ENCODE data around the gene TMEM121.

The TMEM121 gene

DNA sequence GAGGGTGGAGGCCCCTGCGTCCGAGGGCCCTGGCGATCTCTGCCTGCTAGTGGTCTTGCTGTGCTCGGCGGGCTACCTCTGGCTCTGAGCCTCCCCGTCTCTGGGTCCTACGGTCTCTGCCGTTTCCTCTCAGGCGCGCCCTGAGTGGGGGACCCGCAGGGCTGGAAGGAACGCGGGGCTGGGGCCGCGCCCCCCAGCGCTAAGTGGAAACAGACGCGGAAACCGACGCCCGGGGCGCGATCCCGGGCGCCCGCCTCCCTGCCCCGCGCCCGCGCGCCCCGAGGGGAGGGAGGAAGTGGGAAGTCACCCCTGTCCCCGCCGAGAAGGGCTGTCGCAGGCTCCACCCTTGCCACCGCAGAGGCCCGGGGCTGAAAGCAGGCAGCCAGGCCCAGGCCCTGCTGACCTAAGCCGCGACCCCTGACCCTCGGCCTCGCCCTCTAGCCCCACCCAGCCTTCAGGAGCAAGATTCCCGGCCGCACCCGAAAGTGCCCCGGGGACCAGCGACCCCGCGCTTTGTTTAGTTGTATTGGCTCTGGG is 38.9 kb upstream of the TMEM121 start:
- DNase-seq = no peak

DNA sequence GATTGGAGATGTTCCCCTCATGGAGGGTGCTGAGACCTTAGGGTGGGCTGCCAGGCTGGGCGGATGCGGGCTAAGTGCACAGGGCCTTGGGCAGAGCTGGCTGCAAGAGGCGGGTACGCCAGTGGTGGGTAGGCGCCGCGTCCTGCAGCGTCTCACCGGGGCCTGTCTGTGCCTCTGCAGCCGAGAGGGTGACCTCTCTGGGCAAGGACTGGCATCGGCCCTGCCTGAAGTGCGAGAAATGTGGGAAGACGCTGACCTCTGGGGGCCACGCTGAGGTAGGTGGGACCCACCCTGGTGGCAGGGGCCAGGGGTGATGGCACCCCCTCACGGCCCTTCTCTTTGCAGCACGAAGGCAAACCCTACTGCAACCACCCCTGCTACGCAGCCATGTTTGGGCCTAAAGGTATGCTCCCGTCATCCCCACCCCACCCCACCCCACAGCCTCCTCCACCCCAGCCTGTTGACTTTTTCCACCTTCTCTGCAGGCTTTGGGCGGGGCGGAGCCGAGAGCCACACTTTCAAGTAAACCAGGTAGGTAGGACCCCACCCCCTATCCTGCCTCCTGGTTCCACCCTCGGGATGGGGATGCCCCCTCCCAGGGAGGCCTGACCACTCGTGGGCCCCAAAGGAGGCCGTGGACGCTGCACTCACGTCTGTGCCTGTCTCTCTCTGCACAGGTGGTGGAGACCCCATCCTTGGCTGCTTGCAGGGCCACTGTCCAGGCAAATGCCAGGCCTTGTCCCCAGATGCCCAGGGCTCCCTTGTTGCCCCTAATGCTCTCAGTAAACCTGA is 38.2 kb upstream of the TMEM121 start:
- DNase-seq = no peak

DNA sequence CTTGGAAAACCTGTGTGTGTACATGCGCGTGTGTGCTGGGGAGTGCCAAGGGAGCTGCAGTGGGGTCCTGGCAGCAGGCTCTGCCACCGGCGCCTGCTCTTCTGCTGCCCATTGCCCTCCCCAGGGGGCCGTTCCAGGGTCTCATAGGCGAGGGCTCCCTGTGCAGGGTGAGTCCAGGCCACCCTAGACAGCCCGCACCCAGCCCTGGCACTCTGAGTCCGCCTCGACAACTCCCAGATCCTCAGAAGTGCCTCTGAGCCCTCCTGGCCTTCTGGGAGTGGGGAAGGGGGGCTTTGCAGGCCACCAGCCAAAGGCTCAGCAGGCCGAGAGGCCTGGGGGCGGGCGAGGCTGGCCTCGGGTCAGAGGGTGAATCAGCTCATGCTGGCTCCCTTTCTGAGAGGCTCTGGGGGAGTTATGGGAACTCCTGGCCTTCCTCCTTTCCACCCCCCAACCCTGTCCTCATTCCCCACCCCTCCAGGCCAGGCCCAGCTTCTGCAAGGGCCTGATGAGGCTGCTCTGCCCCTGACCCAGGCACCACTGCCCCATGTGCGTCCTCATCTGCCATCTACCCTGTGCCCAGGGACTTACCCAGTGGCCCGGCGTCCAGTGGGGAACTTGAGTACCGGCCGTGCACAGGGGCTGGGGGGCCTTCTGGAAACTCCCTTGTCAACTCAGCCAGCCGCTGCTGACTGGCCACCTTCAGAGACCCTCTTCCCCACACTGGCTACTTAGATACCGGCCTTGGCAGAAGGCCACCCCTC is 37.4 kb upstream of the TMEM121 start:
- no peak for DNase-seq

DNA sequence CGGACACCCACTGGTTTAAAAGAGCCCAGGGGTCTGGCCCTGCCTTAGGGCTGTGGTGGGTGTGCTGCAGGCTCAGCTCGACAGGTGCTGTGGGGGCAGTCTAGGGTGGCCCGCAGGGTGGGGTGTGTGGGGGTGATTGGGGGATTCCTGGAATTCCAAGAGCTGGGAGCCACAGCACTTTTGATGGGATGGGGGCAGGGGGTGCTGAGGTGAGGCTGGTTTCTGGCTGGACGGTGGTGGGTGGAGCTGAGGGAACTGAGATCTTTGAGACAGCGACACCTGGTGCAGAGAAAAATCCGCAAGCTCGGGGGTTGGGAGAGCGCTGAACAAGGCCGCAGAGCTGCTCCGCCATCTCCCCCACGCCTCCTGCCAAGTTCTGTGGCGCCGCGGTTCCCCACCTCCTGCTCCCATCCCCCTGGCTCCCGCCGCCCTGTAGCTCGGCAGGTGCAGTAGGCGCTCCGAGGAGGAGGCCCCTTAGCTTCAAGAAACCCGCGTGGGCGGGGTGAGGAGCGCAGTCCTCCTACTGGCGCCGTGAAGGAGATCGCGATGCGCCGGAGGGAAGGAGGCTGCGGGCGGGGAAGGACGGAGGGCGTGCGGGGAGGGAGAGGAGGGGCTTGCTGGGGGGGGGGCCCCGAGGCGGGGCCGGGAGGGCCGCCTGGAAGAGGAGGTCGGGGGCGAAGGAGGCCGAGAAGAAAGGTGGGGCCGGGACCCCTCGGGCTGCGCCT is 36.7 kb upstream of the TMEM121 start:
- peak; percentile 84 for DNase-seq

DNA sequence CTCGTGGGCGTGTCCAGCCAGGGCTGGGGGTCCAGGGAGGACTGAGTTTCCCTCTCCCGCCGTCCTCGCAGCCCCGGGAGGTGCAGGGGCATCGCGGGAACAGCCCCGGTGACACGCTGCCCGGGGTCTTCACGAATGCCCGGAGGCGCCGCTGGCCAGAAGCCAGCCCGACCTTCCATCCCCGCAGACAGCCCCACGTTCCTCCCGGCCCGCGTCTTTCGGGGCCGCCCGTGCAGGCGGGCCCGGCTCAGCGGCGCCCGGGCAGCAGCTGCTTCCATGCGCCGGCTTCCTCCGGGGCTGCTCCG is 36.2 kb upstream of the TMEM121 start:
- DNase-seq = no peak

DNA sequence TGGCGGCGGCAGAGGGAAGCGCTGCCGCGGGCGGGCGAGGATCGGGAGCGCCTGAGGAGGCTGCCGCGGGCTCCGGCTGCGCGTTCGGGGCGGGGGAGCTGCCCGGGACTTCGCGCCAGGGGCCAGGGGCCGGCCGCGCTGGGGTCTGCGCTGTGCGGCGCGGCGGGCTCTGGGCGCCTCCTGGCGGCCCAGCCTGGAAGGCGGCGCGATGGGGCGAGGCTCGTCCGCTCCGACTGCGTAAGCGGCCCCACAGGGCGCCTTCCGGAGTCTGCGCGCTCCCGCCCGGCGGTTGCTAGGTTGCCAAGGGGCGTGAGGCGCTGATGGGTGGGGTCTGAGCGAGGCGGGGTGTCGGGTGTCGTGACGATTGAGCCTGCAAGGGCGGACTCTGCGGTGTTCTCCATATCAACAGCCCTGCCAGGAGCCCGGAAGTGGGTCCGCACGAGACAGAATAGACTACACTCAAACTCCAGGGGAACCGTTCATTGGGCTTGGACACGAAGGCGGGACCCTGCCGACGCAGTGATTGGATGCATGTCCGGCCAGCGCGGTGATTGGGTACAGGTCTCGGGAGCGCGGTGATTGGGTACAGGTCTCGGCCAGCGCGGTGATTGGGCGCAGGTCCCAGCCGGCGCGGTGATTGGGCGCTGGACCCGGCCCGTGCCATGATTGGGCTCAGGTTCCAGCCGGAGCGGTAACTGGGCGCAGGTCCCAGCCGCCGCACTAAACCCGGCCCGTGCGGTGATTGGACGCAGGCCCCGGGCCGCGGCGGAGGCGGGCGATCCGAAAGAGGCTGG is 35.6 kb upstream of the TMEM121 start, which contains the start of gene TEDC1:
Gene TEDC1 (plus strand): TSS at position 675 of the 794 bp plus-strand sequence. CDS start 130 bp downstream, outside the sequence.
- peak; percentile 98 for DNase-seq

DNA sequence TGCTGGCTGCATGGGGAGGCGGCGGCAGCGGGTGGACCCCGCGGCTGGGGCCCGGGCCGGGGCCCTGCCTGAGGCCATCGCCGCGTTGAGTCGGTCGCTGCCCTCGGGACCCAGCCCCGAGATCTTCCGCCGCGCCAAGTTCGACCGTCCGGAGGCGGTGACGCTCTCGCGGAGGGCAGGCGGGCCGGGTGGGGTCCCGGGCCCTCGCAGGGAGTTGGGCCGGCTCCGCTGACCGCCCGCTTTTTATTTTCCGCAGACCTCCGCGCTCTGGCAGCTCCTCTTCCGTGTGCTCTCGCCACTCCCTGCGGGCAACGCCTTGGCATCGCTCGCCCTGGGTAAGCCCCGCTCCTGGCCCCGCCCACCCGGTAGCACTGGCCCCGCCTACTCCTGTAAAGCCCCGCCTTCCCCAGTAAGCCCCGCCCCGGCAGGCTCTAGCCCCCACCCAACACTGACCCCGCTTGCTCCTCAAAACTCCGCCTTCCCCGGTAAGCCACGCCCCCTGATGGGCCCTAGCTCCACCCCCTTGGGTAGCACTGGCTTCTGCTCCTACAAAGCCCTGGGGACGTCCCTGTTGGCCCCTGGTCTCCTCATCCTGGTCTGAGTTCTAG is 34.9 kb upstream of the TMEM121 start:
- DNase-seq = no peak

DNA sequence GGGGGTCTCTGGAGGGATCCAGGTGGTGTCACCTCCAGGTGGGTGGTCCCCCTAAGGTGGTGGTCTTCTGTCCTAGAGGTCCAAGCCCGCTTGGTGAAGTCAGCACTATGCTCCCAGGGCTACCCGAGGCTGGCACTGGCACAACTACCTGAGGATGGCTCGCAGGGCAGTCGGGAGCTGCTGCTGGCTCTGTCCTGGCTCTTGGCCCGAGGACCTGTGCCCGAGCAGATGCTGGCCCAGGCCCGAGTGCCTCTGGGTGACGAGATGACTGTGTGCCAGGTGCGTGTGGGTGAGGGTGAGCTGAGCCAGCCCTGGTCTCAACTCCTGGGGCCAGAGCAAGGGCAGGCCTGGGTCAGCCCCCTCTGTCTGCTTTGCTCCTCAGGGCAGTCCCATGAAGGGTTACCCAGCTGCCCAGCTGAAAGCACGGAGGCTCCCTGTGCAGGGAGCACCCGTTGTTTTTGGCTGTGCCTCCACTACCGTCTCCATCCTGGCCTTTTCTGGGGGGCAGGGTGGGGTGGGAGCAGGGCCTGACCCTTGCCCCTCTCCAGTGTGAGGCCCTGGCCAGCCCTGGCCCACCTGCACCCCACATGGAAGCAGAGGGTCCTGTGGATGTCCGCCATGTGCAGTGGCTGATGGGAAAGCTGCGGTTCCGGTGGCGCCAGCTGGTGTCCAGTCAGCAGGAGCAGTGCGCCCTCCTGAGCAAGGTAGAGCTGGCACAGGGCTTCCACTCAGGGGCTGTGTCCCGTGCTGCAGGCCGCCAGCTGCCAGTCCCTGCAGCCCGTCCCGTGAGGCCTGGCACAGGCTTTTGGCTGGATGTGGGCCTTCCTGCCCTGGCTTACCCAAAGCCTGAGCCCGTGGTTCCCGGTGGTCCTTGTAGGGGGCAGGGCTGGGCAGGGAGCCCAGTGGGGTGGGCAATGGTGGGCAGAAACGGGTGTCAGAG is 34.1 kb upstream of the TMEM121 start:
- DNase-seq = no peak

DNA sequence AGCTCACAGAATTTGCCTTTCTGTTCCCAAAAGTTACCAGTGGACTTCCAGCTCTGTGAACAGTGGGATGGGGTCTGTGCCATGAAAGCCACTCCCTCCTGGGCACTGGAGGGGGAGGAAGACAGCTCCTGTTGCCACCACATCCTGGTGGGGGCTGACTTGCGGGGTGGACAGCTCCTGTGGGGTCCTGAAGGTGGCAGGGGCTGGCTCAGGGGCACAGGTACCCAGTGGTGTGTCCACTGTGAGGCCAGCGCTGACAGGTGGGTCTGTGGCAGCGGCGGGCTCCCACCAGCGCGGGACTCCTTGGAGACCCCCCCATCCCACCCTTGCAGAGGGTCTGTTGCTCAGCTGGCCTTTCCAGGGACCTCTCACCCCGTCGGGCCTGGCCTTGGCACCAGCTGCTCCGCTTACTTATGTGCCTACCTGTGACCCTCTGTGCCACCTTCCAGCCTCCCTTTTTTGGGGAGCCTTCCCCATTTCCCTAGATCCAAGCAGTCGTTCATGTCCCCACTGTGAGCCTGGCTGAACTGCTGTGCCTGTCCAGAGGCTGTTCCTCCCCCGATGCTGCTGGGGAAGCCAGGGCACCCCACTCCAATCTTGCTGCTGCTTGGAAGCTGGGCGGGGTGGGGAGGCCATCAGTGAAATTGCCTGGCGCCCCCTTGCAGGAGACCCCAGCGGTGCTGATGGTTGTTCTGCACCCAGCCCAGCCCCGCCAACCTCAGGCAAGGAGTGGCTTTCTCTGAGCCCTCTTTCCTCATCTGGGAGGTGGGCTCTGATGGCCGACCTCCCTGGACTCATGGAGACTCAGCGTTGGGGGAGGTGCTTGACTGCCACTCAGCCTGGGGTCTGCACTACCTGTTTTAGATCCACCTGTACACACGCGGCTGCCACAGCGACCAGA is 33.2 kb upstream of the TMEM121 start:
- DNase-seq = no peak

DNA sequence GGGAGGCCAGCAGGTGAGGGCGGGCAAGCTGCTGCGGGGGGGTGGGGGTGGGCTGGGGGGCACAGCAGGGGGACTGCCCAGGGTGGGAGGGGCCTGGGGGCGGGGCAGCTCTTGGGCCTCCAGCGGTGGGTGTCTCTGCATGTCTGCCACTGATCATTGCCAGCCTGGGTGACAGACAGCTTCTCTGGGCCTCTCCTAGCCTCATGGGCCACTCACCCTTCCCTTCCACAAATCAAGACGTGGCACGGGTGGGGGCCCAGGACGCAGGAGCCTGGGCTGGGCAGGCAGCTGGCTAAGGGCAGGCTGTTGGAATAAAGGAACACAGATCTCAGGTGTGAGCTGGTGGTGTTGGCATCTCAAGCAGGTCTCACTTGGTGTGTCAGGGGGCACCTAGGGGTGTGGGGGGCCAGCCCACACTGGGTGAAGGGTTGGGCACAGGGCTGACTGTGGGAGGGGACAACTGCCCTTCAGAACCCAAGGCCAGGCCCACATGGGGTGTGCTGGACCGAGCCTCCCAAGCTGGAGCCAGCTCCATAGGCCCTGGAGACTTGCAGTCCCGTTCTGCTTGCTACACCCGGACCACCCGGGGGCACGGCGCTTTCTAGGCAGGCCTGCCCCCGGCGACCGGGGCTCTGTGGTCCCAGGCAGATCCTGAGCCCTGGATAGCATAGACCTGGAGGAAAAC is 32.3 kb upstream of the TMEM121 start:
- no peak for DNase-seq

DNA sequence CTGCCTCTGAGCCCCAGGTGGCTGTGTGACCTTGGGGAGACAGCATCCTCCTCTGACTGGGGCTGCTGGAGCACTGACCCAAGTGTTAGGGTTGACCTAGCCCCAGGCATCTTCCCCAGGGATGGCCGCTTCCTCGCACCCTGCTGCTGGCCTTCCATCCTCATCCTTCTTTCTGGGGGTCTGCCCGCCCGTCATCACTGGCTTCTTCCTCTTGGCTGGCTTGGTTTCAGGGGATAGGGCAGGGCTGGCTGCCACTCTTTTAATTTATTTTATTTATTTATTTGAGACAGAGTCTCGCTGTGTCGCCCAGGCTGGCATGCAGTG is 31.8 kb upstream of the TMEM121 start:
- no peak for DNase-seq

DNA sequence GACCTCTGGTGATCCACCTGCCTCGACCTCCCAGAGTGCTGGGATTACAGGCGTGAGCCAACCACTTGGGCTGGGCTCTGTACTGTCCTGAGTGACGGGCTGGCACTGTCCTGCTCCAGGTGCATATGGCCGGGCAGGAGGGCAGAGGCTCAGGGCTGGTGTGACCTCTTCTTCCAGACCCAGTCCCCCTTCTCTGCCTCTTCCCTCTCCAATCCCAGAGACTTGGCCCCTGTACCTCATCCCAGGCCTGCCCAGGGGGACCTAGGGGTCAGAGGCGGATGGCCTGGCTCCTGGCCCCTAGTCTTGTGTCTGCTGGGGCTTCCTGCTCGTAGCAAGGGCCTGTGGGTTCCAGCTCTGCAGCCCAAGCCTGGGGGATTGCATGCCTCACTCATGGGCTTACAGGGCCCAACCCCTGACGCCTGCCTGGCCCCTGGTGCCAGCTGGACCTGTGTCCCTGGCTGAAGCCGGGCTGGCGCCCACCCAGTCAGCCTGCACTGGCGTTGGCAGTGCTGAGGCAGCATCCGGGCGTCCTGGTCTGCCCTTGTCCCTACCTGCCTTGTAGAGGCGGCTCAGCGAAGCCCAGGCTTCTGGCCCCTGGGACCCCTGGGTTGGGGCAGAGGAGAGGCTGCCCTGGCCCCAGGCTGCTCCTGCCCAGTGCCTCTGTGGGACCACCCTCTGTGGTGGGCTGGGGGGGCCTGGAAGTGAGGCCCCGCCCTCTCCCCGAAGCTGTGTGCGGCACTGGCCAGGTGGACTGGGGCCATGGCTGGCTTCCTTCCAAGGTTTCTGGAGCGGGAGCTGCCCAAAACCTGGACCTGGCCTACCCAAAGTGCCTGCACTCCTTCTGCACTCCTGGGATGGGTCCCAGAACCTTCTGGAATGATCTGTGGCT is 31.0 kb upstream of the TMEM121 start:
- DNase-seq = no peak

DNA sequence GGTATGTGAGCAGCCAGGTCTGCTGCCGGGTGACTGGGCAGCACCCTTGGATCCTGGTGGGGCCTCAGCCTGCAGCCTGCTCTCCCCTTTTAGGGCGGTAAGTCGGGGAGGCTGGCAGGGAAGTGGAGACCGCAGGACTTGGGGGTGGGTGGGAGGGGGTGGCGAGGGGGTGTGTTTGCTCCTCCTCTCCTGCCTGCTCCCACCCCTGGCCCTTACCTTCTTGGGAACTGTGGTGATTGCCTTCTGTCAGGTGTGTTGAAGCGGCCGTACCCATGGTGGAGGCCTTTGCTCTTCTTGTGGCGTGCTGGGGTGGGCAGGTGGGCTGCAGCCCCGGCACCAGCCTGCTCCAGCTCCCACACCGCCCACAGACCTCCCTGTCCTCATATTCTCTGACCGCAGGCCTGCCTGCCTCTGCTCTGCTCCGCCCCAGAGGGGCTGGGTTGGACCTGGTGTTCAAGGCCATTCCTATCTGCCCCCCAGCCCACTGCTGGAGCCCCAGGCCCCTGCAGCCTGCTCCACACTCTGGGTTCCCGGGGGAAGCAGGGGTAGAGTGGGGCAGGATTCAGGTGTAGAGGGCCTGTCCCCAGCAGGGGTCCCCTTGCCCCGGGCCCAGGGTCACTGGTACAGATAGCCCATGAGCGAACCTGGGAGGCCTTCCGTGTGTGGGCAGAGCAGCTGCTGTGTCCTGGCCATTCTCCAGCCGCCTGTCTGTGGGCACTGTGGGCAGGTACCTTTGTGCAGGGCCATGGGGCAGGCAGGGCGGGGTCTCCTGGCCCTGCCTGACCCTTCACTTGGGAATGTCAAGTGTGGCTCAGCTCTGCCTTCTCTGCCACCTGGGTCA is 30.2 kb upstream of the TMEM121 start:
- no peak for DNase-seq

DNA sequence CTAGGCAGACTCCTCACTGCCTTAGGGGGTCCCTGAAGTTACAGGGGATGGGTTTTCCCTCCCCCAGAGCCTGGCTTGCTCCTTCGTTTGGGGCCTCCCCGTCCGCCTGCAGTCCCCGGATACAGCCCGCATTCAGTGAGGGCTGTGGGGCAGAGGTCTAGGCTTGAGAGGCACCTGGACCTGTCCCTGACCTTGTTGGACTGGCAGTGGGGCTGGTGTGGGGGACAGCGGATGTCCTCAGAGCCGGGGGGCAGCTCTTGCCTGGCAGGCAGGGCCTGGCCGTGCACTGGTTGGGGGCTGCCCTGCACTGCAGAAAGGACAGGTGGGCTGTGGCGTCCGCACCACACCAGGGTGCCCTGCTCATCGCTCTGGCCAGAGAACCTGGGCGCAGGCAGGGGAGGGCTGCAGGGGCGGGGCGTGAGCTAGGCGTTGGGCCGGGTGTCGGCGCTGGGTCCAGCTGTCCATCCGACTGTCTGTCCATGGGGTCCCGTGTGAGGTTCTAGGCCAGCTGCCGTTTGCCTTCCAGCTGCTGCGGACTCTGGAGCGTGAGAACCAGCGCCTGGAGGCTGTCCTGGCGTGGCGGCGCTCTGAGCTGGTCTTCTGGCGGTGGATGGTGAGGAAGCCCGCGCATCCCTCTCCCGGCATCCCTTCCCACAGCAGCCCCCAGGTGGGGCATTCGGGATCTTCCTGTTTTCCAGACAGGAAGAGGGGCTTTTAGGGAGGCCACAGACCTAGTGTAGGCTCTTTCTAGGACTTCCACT is 29.4 kb upstream of the TMEM121 start:
- DNase-seq = no peak

DNA sequence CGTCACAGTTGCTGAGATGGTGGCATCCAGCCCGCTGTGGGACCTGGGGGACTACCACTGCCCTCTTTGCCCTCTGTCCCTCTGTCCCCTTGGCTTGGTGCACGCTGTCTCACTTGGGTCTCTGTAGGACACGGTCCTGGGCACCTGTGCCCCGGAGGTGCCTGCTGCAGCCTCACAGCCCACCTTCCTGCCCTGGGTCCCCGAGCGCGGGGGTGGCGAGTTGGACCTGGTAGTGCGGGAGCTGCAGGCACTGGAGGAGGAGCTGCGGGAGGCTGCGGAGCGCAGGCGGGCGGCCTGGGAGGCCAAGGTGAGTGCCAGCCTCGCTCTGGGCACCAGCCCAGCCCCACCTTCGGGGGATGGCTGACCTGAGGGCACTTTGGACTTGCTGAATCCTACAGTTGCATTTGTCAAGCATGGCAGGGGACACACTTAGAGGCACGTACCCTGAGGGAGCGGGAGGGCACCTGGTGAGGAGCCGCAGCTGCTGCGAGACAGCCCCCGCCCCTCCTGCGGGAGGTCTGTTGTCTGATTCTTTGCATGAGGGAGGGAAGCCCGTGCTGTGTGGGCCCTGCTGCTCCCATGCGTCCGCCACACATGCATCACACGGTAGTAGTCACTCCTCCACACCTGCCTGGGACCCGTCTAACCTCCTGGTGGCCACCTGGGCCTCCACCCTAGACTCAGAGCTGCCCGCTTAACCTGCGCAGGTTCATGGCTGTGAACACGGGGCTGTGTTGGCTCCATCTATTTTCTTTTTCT is 28.5 kb upstream of the TMEM121 start:
- DNase-seq = no peak

Data from NCI-H510A treated with DMSO at 0.1 percent for 48 hours (cell line).